Body of pancreas (tissue), 4 donors: ENCODE results near the gene TXNDC11.

Source experiments
- CTCF ChIP-seq, 7 experiments: fragments of 450-650 bp in 4 of 7; fragments of 200-600 bp in 3 of 7; sonication (generic) in 3 of 7; IDR thresholded peaks; one replicate each; pipeline ENCODE4 v1.5.1; 2016 to 2019; ENCODE audit warnings: antibody characterized with exemption in 7 of 7
- POLR2A ChIP-seq, 3 donors: fragments of 450-650 bp; IDR thresholded peaks; one replicate each; pipeline ENCODE4 v1.6.1; 2016; ENCODE audit warnings: antibody characterized with exemption in 3 of 3, mild to moderate bottlenecking in 2 of 3

- no peak for TF ChIP-seq POLR2A (IDR thresholded peaks at IDR 0.05)
- TF ChIP-seq CTCF (IDR thresholded peaks at IDR 0.05), result no peak
Observed at GRCh38 chr16:11747949-11748403, 5.3 kb upstream of the TXNDC11 start.
